ENCODE data around the gene GNG7. TPM values are rescaled to one million over a fixed set of nuclear protein-coding genes. Genes with fewer than 3 reads are reported as not detected.
A peak's percentile ranks its signal among the peaks of the same experiment; 100 is the strongest.

The GNG7 gene
- total RNA-seq (2021): 7.4 and 7.7 TPM in 2 replicates
- long read RNA-seq, full-length matches to known transcripts: 13 of 20 reads
- long read RNA-seq, partial matches to known transcripts: 0 of 20 reads
- long read RNA-seq, other reads (novel, unspliced or antisense): 7 of 20 reads

DNA sequence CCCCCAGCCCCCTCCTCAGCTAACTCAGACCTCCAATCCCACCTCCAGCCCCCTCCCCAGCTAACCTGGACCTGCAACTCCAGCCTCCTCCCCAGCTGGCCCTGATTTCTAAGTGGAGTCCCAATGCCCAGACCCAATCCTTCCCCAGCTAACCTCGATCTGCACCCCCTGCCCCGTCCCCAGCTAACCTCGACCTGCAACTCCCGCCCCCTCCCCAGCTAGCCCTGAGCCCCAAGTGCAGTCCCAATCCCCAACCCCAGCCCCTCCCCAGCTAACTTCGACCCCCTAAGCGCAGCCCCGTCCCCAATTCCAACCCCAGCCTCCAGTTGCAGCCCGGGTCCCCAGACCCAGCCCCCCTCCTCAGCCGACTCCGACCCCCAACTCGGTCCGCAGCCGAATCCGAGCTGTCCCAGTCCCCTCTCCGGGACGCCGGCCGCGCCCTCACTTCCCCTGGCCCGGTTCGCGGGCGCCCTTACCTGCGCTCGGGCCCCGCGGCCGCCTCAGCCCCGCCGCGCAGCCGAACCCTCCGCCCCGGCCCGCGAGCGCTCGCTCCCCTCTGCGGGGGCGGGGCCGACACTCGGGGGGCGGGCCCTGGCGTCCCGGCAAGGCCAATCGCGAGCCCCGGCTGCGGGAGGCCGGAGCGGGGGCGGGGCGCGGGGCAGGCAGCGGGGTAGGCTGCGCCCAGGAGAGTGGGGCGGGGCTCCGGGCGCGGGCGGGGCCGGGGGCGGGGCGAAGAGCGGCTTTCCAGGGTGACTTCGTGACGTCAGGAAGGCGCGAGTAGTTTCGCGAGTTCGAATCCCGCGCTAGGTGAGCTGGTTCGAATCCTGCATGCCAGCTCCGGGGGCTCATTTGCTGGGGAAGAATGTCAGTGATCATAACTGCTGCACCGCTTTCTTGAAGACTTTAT lies at the start of gene GNG7:
GNG7 (minus strand) TSS at position 525 of the 907 bp plus-strand sequence. CDS start 182,006 bp downstream, outside the sequence.
- Histone ChIP-seq H4K20me1 (ENCODE audit: control insufficient read depth, insufficient read depth, insufficient read length) (no peaks in the 10 kb centered on the region), H3K79me2 (ENCODE audit: insufficient read depth, low read length) (no peaks in the 10 kb centered on the region), H2BK20ac (ENCODE audit: low read depth, low read length, poor library complexity, severe bottlenecking) (no peak within 1 kb of the TSS), H4K91ac (ENCODE audit: insufficient read length, low read depth, low read length) (no peak within 1 kb of the TSS), H3K4me2 (ENCODE audit: insufficient read depth, insufficient read length, low read length) (peak within 1 kb of the TSS; percentile 98), H3K56ac (ENCODE audit: insufficient read length, low read depth, low read length) (no peak within 1 kb of the TSS), H2BK5ac (ENCODE audit: insufficient read length, low read length) (no peak within 1 kb of the TSS), H2BK120ac (ENCODE audit: low read depth, low read length, poor library complexity, severe bottlenecking) (no peak within 1 kb of the TSS), H3K23me2 (ENCODE audit: insufficient read length, low read depth, low read length, poor library complexity, severe bottlenecking) (peaks cover 7% of the 10 kb centered on the region), H2AK5ac (ENCODE audit: insufficient read length, low read length) (no peak within 1 kb of the TSS), H4K5ac (ENCODE audit: insufficient read length, low read depth, low read length) (no peak within 1 kb of the TSS), H3T11ph (ENCODE audit: low read length) (no peak within 1 kb of the TSS), H3K9me3 (ENCODE audit: control insufficient read depth, low read depth, low read length) (no peaks in the 10 kb centered on the region), H3K14ac (ENCODE audit: insufficient read depth, low read length) (peak within 1 kb of the TSS; percentile 82; the same call in 1 of the 2 replicates), H2BK12ac (ENCODE audit: insufficient read length, low read depth, low read length) (no peak within 1 kb of the TSS), H3K18ac (ENCODE audit: insufficient read length, low read depth, low read length) (peak within 1 kb of the TSS; percentile 67), H3K27me3 (ENCODE audit: insufficient read depth, low read length) (peaks cover 6% of the 10 kb centered on the region; the same call in 1 of the 2 replicates), H3K9ac (ENCODE audit: extremely low read depth, insufficient read length, low read length) (peak within 1 kb of the TSS; percentile 33), H3K23ac (ENCODE audit: insufficient read length, low read depth, low read length) (no peak within 1 kb of the TSS), H3K4ac (ENCODE audit: low read depth, low read length) (no peak within 1 kb of the TSS), H3K27ac (ENCODE audit: insufficient read length, low read depth, low read length) (no peak within 1 kb of the TSS), H3K4me1 (ENCODE audit: insufficient read depth, low read length) (no peaks in the 10 kb centered on the region), H4K8ac (replicated peaks; ENCODE audit: insufficient read length, low read depth, low read length) (no peak within 1 kb of the TSS), H3K79me1 (ENCODE audit: insufficient read depth, low read depth, low read length, poor library complexity, severe bottlenecking) (no peaks in the 10 kb centered on the region), H2AFZ (ENCODE audit: low read length) (no peak within 1 kb of the TSS), H2BK15ac (ENCODE audit: low read depth, low read length) (no peak within 1 kb of the TSS)
- H3K27me3 Mint-ChIP-seq (ENCODE audit: low read depth): peaks cover 28% of the 10 kb centered on the region
- H3K36me3 Mint-ChIP-seq (ENCODE audit: insufficient read depth in 1 of 3, low read depth in 3 of 3): no peaks in the 10 kb centered on the region; a peak in 1 of 7 replicates
- H3K4me3 Mint-ChIP-seq: peak within 1 kb of the TSS; percentile 78 to 95
- peaks cover 12 to 17% of the 10 kb centered on the region in 2 experiments for H3K4me1 Mint-ChIP-seq
- TF ChIP-seq, protein P1, sequence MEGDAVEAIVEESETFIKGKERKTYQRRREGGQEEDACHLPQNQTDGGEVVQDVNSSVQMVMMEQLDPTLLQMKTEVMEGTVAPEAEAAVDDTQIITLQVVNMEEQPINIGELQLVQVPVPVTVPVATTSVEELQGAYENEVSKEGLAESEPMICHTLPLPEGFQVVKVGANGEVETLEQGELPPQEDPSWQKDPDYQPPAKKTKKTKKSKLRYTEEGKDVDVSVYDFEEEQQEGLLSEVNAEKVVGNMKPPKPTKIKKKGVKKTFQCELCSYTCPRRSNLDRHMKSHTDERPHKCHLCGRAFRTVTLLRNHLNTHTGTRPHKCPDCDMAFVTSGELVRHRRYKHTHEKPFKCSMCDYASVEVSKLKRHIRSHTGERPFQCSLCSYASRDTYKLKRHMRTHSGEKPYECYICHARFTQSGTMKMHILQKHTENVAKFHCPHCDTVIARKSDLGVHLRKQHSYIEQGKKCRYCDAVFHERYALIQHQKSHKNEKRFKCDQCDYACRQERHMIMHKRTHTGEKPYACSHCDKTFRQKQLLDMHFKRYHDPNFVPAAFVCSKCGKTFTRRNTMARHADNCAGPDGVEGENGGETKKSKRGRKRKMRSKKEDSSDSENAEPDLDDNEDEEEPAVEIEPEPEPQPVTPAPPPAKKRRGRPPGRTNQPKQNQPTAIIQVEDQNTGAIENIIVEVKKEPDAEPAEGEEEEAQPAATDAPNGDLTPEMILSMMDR (conservative IDR thresholded peaks at IDR 0.05): no peak
- no CpG with 5 or more reads among the region's 77 CpGs for WGBS (ENCODE audit: extremely low coverage, insufficient read length, low lambda C conversion rate)
- peak within 1 kb of the TSS in 1 of 3 experiments; percentile 52; a peak in 1 of 7 replicates for H3K27ac Mint-ChIP-seq
- peak; percentile 94 for DNase-seq
- no peaks in the 10 kb centered on the region for H3K9me3 Mint-ChIP-seq
